Glutamatergic neuron (in vitro differentiated cells): ENCODE results near the gene NAV3. TPM values are rescaled to one million over a fixed set of nuclear protein-coding genes. Genes with fewer than 3 reads are reported as not detected.

Experiments
- DNase-seq: peaks from one replicate; pipeline ENCODE4 v3.0.0; 2022
- H3K27ac Mint-ChIP-seq: one replicate; pipeline ENCODE4 v1.8.0; 2020; ENCODE audit warnings: mild to moderate bottlenecking, mixed read lengths, inconsistent platforms; ENCODE audit not compliant: unreplicated experiment
- H3K27me3 Mint-ChIP-seq: one replicate; pipeline ENCODE4 v1.8.0; 2020; ENCODE audit warnings: mild to moderate bottlenecking, moderate library complexity, mixed read lengths, inconsistent platforms; ENCODE audit not compliant: unreplicated experiment
- H3K36me3 Mint-ChIP-seq: one replicate; pipeline ENCODE4 v1.8.0; 2020; ENCODE audit warnings: mild to moderate bottlenecking, mixed read lengths, inconsistent platforms; ENCODE audit not compliant: unreplicated experiment
- H3K4me1 Mint-ChIP-seq: one replicate; pipeline ENCODE4 v1.8.0; 2020; ENCODE audit warnings: mild to moderate bottlenecking, low read depth, mixed read lengths, inconsistent platforms; ENCODE audit not compliant: unreplicated experiment
- H3K4me3 Mint-ChIP-seq: one replicate; pipeline ENCODE4 v1.8.0; 2020; ENCODE audit warnings: mild to moderate bottlenecking, mixed read lengths, inconsistent platforms; ENCODE audit not compliant: unreplicated experiment
- H3K9me3 Mint-ChIP-seq: one replicate; pipeline ENCODE4 v1.8.0; 2020; ENCODE audit warnings: mild to moderate bottlenecking, moderate library complexity, mixed read lengths, inconsistent platforms; ENCODE audit not compliant: unreplicated experiment
- CTCF ChIP-seq: fragments of 200-600 bp; sonication (generic); IDR thresholded peaks from one replicate; pipeline ENCODE4 v1.5.0; 2021; ENCODE audit not compliant: partially characterized antibody, unreplicated experiment
- total RNA-seq: library from RNA; stranded (reverse); fragmentation: NEBNext Ultra II Directional; extraction: Animal tissue kit (Norgen Biotek cat#: 25700); gene quantifications from one replicate; pipeline ENCODE4 v1.2.1, GENCODE V29; 2021; ENCODE audit not compliant: unreplicated experiment

Gene NAV3
- total RNA-seq, 1 donor from 2014 or later: 13.6 TPM

GRCh38 chr12:78187741-78188140, 357.0 kb downstream of the NAV3 start:
- no peak for DNase-seq
- H3K9me3 Mint-ChIP-seq: no peaks in the 10 kb centered on the region
- H3K27me3 Mint-ChIP-seq: no peaks in the 10 kb centered on the region
- peaks cover 3% of the 10 kb centered on the region for H3K4me1 Mint-ChIP-seq
- H3K27ac Mint-ChIP-seq: no peak overlapping the region
- H3K36me3 Mint-ChIP-seq: no peaks in the 10 kb centered on the region
- no peak for TF ChIP-seq CTCF
- no peak overlapping the region for H3K4me3 Mint-ChIP-seq

GRCh38 chr12:78189656-78190055, 359.0 kb downstream of the NAV3 start:
- no peak overlapping the region for H3K27ac Mint-ChIP-seq
- no peak for TF ChIP-seq CTCF
- DNase-seq: no peak
- no peaks in the 10 kb centered on the region for H3K9me3 Mint-ChIP-seq
- no peak overlapping the region for H3K4me3 Mint-ChIP-seq
- H3K4me1 Mint-ChIP-seq: peaks cover 6% of the 10 kb centered on the region
- no peaks in the 10 kb centered on the region for H3K36me3 Mint-ChIP-seq
- H3K27me3 Mint-ChIP-seq: no peaks in the 10 kb centered on the region

DNA sequence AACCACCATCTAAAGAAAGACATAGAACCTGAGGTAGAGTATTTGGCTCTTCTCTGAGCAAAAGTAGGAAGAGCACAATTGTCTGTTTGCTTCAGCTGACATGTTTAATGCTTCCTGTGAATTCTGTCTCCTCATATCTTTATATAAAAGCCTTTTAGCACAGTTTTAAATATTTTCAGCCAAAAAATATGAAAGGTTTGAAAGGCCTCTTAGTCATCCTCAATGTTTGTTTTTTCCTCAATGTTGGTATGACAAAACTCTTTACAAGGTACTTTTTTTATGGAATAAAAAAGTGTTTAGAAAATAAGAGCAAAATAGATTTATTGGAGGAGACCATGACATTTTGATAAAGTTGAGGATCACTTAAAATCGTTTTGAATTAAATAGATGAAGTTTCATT, 360.9 kb downstream of the NAV3 start:
- peaks cover 6% of the 10 kb centered on the region for H3K4me1 Mint-ChIP-seq
- H3K27ac Mint-ChIP-seq: no peak overlapping the region
- TF ChIP-seq CTCF: no peak
- no peak overlapping the region for H3K4me3 Mint-ChIP-seq
- no peaks in the 10 kb centered on the region for H3K27me3 Mint-ChIP-seq
- no peaks in the 10 kb centered on the region for H3K36me3 Mint-ChIP-seq
- no peak for DNase-seq
- no peaks in the 10 kb centered on the region for H3K9me3 Mint-ChIP-seq

DNA sequence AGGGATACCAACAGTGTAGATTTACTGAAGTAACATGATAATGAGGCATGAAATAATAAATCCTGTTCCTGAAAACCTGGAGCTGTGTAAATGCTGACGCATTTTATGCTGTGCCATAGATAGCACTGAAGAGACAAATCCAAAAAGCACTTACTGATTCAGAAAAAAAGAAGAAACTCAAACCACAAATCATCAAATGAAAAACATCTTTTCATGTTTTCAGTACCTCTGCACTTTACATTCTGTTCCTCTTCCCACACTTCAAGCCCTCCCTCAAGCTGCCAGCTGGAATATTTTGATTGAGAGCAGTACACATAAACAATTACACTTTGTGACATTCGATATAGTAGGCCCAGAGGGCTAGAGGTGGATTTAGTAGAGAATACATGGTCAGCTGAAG, 362.3 kb downstream of the NAV3 start:
- Mint-ChIP-seq H3K27ac (no peak overlapping the region), H3K27me3 (no peaks in the 10 kb centered on the region), H3K4me1 (peaks cover 6% of the 10 kb centered on the region), H3K9me3 (no peaks in the 10 kb centered on the region), H3K36me3 (no peaks in the 10 kb centered on the region), H3K4me3 (no peak overlapping the region)
- no peak for TF ChIP-seq CTCF
- no peak for DNase-seq

DNA sequence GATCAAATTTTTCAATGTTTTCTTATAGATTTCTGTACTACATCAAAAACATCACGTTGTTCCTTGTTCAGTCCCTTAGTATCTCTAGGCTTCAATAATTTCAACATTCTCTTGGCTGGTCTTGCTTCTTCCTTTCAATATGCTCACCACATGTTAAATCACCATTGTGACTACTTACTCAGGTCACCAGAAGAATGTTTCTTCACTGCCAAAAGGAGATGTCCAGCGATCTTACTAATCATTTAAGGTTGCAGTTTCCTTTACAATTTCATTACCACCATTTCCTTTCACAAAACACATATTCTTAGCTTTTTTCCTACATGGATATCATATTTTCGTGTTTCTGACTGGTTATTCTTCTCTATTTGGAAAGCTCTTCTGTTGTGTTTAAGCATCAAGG, 363.8 kb downstream of the NAV3 start:
- H3K4me1 Mint-ChIP-seq: peaks cover 6% of the 10 kb centered on the region
- no peak for DNase-seq
- H3K27ac Mint-ChIP-seq: no peak overlapping the region
- H3K36me3 Mint-ChIP-seq: no peaks in the 10 kb centered on the region
- H3K9me3 Mint-ChIP-seq: no peaks in the 10 kb centered on the region
- no peak for TF ChIP-seq CTCF
- no peak overlapping the region for H3K4me3 Mint-ChIP-seq
- no peaks in the 10 kb centered on the region for H3K27me3 Mint-ChIP-seq
